Panc1 (cell line): Measurements from ENCODE around the gene DOCK4. TPM values are rescaled to one million over a fixed set of nuclear protein-coding genes. Genes with fewer than 3 reads are reported as not detected.

Experiments
- ATAC-seq: fragments of 200-7000 bp; cut with Tn5 transposase; 2 replicates; pipeline ENCODE4 v1.9.1; 2020; ENCODE audit warnings: mild to moderate bottlenecking, moderate library complexity
- BruUV-seq: library from RNA; stranded (reverse); fragments of 400-500 nt; replicated peaks from 2 replicates; lab custom pipeline; 2021; lab: Mats Ljungman, UMichigan
- CTCF ChIA-PET: fragments of 300-600 bp; sonication (Branson Sonifier 250); formaldehyde crosslinking; loops from one replicate; lab custom pipeline; 2022; ENCODE audit warnings: antibody characterized with exemption; lab: Charles Lee
- POLR2A ChIA-PET: fragments of 300-600 bp; sonication (Branson Sonifier 250); formaldehyde crosslinking; loops from one replicate; lab custom pipeline; 2022; ENCODE audit warnings: antibody characterized with exemption; lab: Charles Lee
- DNase-seq: peaks from one replicate; pipeline ENCODE4 v3.0.0-alpha.2; 2010; ENCODE audit warnings: low read depth, low spot score
- H3K27ac ChIP-seq: 2 replicates; pipeline ENCODE4 v1.5.1; 2011; ENCODE audit warnings: mild to moderate bottlenecking, low read length, inconsistent platforms
- H3K27me3 ChIP-seq: fragments of 200-500 bp; sonication (Bioruptor generic); 2 replicates; pipeline ENCODE4 v1.6.0; 2014; ENCODE audit warnings: low read length, inconsistent platforms; ENCODE audit not compliant: control insufficient read depth, insufficient read depth
- H3K36me3 ChIP-seq: fragments of 200-500 bp; sonication (Bioruptor generic); 2 replicates; pipeline ENCODE4 v1.5.1; 2014; ENCODE audit warnings: inconsistent platforms, mild to moderate bottlenecking, low read length, moderate library complexity; ENCODE audit not compliant: control insufficient read depth, insufficient read depth
- H3K4me1 ChIP-seq: 2 replicates; pipeline ENCODE4 v1.5.1; 2011; ENCODE audit warnings: inconsistent platforms, mild to moderate bottlenecking, low read length, moderate library complexity; ENCODE audit not compliant: control insufficient read depth, insufficient read depth
- H3K4me3 ChIP-seq, 2 experiments: 2 replicates each; pipeline ENCODE4 v1.5.1; 2011 to 2012; ENCODE audit warnings: low read depth in 2 of 2, low read length in 2 of 2, mild to moderate bottlenecking in 2 of 2, inconsistent platforms in 1 of 2, moderate library complexity in 1 of 2
- H3K9me3 ChIP-seq: fragments of 200-500 bp; sonication (Bioruptor generic); 2 replicates; pipeline ENCODE4 v1.5.1; 2014; ENCODE audit warnings: low read depth, mild to moderate bottlenecking, inconsistent platforms, low read length, moderate library complexity; ENCODE audit not compliant: control insufficient read depth, insufficient read depth
- CTCF ChIP-seq: fragments of 450-650 bp; IDR thresholded peaks from 2 replicates; pipeline ENCODE4 v1.5.1; 2017; ENCODE audit warnings: mild to moderate bottlenecking
- POLR2AphosphoS5 ChIP-seq: IDR thresholded peaks from 2 replicates; pipeline ENCODE4 v1.6.1; 2012; ENCODE audit warnings: mild to moderate bottlenecking, low read depth, low read length, moderate library complexity
- REST ChIP-seq, 2 experiments: IDR thresholded peaks; 2 replicates each; pipeline ENCODE4 v1.6.1; 2011 to 2012; ENCODE audit warnings: low read depth in 2 of 2, control low read depth in 1 of 2, low read length in 1 of 2, mild to moderate bottlenecking in 1 of 2, moderate library complexity in 1 of 2; ENCODE audit not compliant: insufficient read depth in 1 of 2
- SIN3A ChIP-seq: IDR thresholded peaks from 2 replicates; pipeline ENCODE4 v1.6.1; 2012; ENCODE audit warnings: low read depth, mild to moderate bottlenecking, low read length, moderate library complexity, borderline replicate concordance; ENCODE audit not compliant: insufficient read depth
- TCF7L2 ChIP-seq: IDR thresholded peaks from 2 replicates; pipeline ENCODE4 v1.6.1; 2011; ENCODE audit warnings: mild to moderate bottlenecking, low read depth, low read length, inconsistent platforms
- in situ Hi-C: cut with HindIII; loops from 2 replicates; pipeline ENCODE4 v1.10.0; 2016; ENCODE audit warnings: low sequenced_read_pairs, low pct_unique_long_range_greater_than_20kb
- intact Hi-C: fragments of 100-400 bp; cut with micrococcal nuclease; formaldehyde crosslinking; loops from one replicate; pipeline ENCODE4 v1.10.0; 2022; ENCODE audit not compliant: unreplicated experiment
- total RNA-seq: library from RNA; stranded (reverse); gene quantifications from one replicate; pipeline ENCODE4 v1.2.1, GENCODE V29; 2021; ENCODE audit not compliant: unreplicated experiment

DOCK4 gene
- total RNA-seq, 1 experiment from 2014 or later, result 10.8 TPM

GRCh38 chr7:111763221-111763801, 442.9 kb downstream of the DOCK4 start:
- H3K4me3 ChIP-seq, result no peak overlapping the region
- CTCF ChIA-PET, result interaction anchor here (0.7 to 1.4 kb wide), 3 partner anchors 92 to 647 kb away, joined by 3 to 7 read pairs (median 6); no protein-coding TSS in a partner anchor
- no peaks in the 10 kb centered on the region for H3K9me3 ChIP-seq
- no peak overlapping the region for H3K27ac ChIP-seq
- BruUV-seq, result no TSS peak
- POLR2A ChIA-PET, result no interaction called here
- peak; percentile 76 for TF ChIP-seq CTCF
- TF ChIP-seq TCF7L2, result no peak
- no peak for TF ChIP-seq REST (IDR thresholded peaks at IDR 0.05; ENCODE audit: insufficient read depth in 1 of 2, low read depth in 2 of 2, low read length in 1 of 2)
- TF ChIP-seq SIN3A, result no peak
- no peak for TF ChIP-seq POLR2AphosphoS5
- intact Hi-C loops, result loop anchor here (1.0 to 5.0 kb wide), 2 partner anchors 94 to 652 kb away; no protein-coding TSS in a partner anchor
- no peaks in the 10 kb centered on the region for H3K4me1 ChIP-seq
- ATAC-seq, result peak; percentile 89
- peak; percentile 18 for DNase-seq
- H3K36me3 ChIP-seq, result no peaks in the 10 kb centered on the region
- no peaks in the 10 kb centered on the region for H3K27me3 ChIP-seq
- in situ Hi-C loops, result no loop called here

GRCh38 chr7:111762799-111763198, 443.4 kb downstream of the DOCK4 start:
- H3K4me3 ChIP-seq, result no peak overlapping the region
- intact Hi-C loops (loop anchor here (1.0 to 5.0 kb wide), 2 partner anchors 95 to 653 kb away; no protein-coding TSS in a partner anchor), in situ Hi-C loops (no loop called here)
- no TSS peak for BruUV-seq
- no peaks in the 10 kb centered on the region for H3K9me3 ChIP-seq
- no peak for DNase-seq
- no peak overlapping the region for H3K27ac ChIP-seq
- no peak for ATAC-seq
- H3K4me1 ChIP-seq, result no peaks in the 10 kb centered on the region
- TF ChIP-seq SIN3A (no peak), POLR2AphosphoS5 (no peak), REST (IDR thresholded peaks at IDR 0.05; ENCODE audit: insufficient read depth in 1 of 2, low read depth in 2 of 2, low read length in 1 of 2) (no peak), CTCF (no peak), TCF7L2 (no peak)
- no peaks in the 10 kb centered on the region for H3K36me3 ChIP-seq
- no peaks in the 10 kb centered on the region for H3K27me3 ChIP-seq
- ChIA-PET CTCF (interaction anchor here (0.7 to 1.4 kb wide), 3 partner anchors 93 to 647 kb away, joined by 3 to 7 read pairs (median 6); no protein-coding TSS in a partner anchor), POLR2A (no interaction called here)
